ENCODE results near the gene PARD3B. TPM values are rescaled to one million over a fixed set of nuclear protein-coding genes. Genes with fewer than 3 reads are reported as not detected.

PARD3B gene
- total and polyA plus RNA-seq, 2 of the 13 experiments (the other 11 are each of a cell fraction or from before 2014, with no cell fraction given) = 0.71 to 2.3 TPM

DNA sequence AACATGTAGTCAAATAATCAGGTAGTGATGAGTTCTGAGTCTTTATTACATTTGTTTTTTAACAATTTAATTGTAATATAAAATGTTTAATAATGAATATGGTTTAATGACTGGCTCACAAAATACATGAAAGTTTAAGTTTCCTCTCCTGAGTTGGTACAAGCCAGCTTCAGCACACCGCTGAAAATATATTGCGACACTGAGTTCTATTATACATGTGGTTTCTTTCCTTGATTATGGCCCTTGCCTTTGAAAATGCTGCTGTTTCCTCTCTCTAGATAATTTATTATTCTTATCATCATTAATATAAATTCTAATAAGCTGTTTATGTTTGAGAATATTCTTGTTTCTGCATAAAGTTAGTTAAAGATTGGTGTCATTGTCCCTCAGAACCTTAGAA, 249.3 kb downstream of the PARD3B start:
- in situ Hi-C loops (cut with HindIII; ENCODE audit: extremely low pct_ligation_motif_present, low pct_unique_long_range_greater_than_20kb) = no loop called here
- Histone ChIP-seq H3K9ac (ENCODE audit: insufficient read depth, low read depth, low read length) (no peak overlapping the region), H3K4me3 (replicated peaks in 1 of 3; ENCODE audit: insufficient read depth in 1 of 3, low read depth in 2 of 3, low read length in 3 of 3) (no peak overlapping the region), H3K27me3 (ENCODE audit: control insufficient read depth in 1 of 2, insufficient read depth in 2 of 2, low read length in 2 of 2) (no peaks in the 10 kb centered on the region), H4K20me1 (ENCODE audit: insufficient read depth, low read length) (no peaks in the 10 kb centered on the region), H3K36me3 (replicated peaks in 1 of 2; ENCODE audit: control insufficient read depth in 1 of 2, insufficient read depth in 2 of 2, low read length in 2 of 2) (no peaks in the 10 kb centered on the region), H3K4me2 (ENCODE audit: low read depth, low read length) (no peak overlapping the region), H3K4me1 (ENCODE audit: insufficient read depth, low read length) (no peaks in the 10 kb centered on the region), H3K27ac (ENCODE audit: extremely low read length, insufficient read depth, low read length) (no peak overlapping the region), H3K79me2 (ENCODE audit: insufficient read depth, low read length) (no peaks in the 10 kb centered on the region), H3K9me3 (ENCODE audit: low read length) (peaks cover 67% of the 10 kb centered on the region), H2AFZ (ENCODE audit: low read length) (no peak overlapping the region)
- intact Hi-C loops (cut with micrococcal nuclease; ENCODE audit: unreplicated experiment) = no loop called here
- no peak for FAIRE-seq
- TF ChIP-seq RARA (CRISPR knock-in tag; IDR thresholded peaks at IDR 0.05) (no peak), ZNF225 (CRISPR knock-in tag; IDR thresholded peaks at IDR 0.05) (no peak), FOXK2 (IDR thresholded peaks at IDR 0.05) (no peak), CEBPB (IDR thresholded peaks at IDR 0.05; ENCODE audit: borderline replicate concordance, low read depth, low read length) (peak; percentile 58), ZBTB8A (CRISPR knock-in tag; IDR thresholded peaks at IDR 0.05; ENCODE audit: borderline replicate concordance, low read depth) (no peak), ZNF746 (CRISPR knock-in tag; IDR thresholded peaks at IDR 0.05) (no peak), ZNF550 (CRISPR knock-in tag; IDR thresholded peaks at IDR 0.05; ENCODE audit: borderline replicate concordance) (no peak)
- no TSS peak for BruUV-seq (replicated peaks)
- ATAC-seq = no peak
- no peak for DNase-seq (ENCODE audit: low spot score)
- ChIA-PET POLR2A (no interaction called here), CTCF (ENCODE audit: low intra/inter-chr PET ratio, low total read pairs) (no interaction called here)
- WGBS (ENCODE audit: low lambda C conversion rate) = 81% methylated on average over 2 of the region's 2 CpGs

GRCh38 chr2:204795156-204795555, 249.9 kb downstream of the PARD3B start:
- Histone ChIP-seq H3K79me2 (ENCODE audit: insufficient read depth, low read length) (no peaks in the 10 kb centered on the region), H3K9me3 (ENCODE audit: low read length) (peaks cover 70% of the 10 kb centered on the region), H3K4me2 (ENCODE audit: low read depth, low read length) (no peak overlapping the region), H3K27me3 (ENCODE audit: control insufficient read depth in 1 of 2, insufficient read depth in 2 of 2, low read length in 2 of 2) (no peaks in the 10 kb centered on the region), H3K9ac (ENCODE audit: insufficient read depth, low read depth, low read length) (no peak overlapping the region), H2AFZ (ENCODE audit: low read length) (no peak overlapping the region), H4K20me1 (ENCODE audit: insufficient read depth, low read length) (no peaks in the 10 kb centered on the region), H3K4me1 (ENCODE audit: insufficient read depth, low read length) (no peaks in the 10 kb centered on the region), H3K4me3 (replicated peaks in 1 of 3; ENCODE audit: insufficient read depth in 1 of 3, low read depth in 2 of 3, low read length in 3 of 3) (no peak overlapping the region), H3K27ac (ENCODE audit: extremely low read length, insufficient read depth, low read length) (no peak overlapping the region), H3K36me3 (replicated peaks in 1 of 2; ENCODE audit: control insufficient read depth in 1 of 2, insufficient read depth in 2 of 2, low read length in 2 of 2) (no peaks in the 10 kb centered on the region)
- in situ Hi-C loops (cut with HindIII; ENCODE audit: extremely low pct_ligation_motif_present, low pct_unique_long_range_greater_than_20kb) = no loop called here
- intact Hi-C loops (cut with micrococcal nuclease; ENCODE audit: unreplicated experiment) = no loop called here
- DNase-seq (ENCODE audit: low spot score) = no peak
- FAIRE-seq = no peak
- no TSS peak for BruUV-seq (replicated peaks)
- POLR2A ChIA-PET = no interaction called here
- ATAC-seq = no peak
- WGBS (ENCODE audit: low lambda C conversion rate) = 38% methylated on average over 1 of the region's 1 CpG
- no peak for TF ChIP-seq PREB (CRISPR knock-in tag; IDR thresholded peaks at IDR 0.05)
- TF ChIP-seq ZBTB1 (CRISPR knock-in tag; IDR thresholded peaks at IDR 0.05; ENCODE audit: borderline replicate concordance) = no peak
- TF ChIP-seq PCBP2 (optimal IDR thresholded peaks at IDR 0.05; ENCODE audit: low read depth, low read length, poor library complexity, severe bottlenecking) = no peak
- no peak for TF ChIP-seq ZNF598 (CRISPR knock-in tag; IDR thresholded peaks at IDR 0.05; ENCODE audit: borderline replicate concordance)
- TF ChIP-seq KMT2A (CRISPR knock-in tag; IDR thresholded peaks at IDR 0.05) = no peak
- TF ChIP-seq, protein P1, sequence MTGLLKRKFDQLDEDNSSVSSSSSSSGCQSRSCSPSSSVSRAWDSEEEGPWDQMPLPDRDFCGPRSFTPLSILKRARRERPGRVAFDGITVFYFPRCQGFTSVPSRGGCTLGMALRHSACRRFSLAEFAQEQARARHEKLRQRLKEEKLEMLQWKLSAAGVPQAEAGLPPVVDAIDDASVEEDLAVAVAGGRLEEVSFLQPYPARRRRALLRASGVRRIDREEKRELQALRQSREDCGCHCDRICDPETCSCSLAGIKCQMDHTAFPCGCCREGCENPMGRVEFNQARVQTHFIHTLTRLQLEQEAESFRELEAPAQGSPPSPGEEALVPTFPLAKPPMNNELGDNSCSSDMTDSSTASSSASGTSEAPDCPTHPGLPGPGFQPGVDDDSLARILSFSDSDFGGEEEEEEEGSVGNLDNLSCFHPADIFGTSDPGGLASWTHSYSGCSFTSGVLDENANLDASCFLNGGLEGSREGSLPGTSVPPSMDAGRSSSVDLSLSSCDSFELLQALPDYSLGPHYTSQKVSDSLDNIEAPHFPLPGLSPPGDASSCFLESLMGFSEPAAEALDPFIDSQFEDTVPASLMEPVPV (CRISPR knock-in tag; IDR thresholded peaks at IDR 0.05) = no peak
- CTCF ChIA-PET (ENCODE audit: low intra/inter-chr PET ratio, low total read pairs) = no interaction called here

Data from HepG2 (cell line).